ENCODE data around the gene SSUH2.
A peak's percentile ranks its signal among the peaks of the same experiment; 100 is the strongest.

Gene SSUH2

DNA sequence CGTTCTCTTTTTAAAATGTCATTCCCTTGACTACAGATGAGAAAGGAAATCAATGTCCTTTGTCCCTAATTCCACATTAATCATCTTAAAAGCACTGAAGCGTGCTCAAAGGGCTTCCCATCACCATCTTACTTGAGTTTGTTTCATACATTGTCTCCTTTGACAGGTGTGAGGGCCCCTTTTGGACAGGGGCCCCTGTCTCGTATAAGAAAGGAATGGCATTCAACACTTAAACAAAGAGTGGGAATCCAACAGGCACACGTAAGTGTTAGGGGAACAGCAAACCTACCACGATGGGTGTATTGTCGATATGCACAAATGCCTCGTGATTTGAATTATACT lies 5.0 kb downstream of the SSUH2 start:
- no peak for DNase-seq

DNA sequence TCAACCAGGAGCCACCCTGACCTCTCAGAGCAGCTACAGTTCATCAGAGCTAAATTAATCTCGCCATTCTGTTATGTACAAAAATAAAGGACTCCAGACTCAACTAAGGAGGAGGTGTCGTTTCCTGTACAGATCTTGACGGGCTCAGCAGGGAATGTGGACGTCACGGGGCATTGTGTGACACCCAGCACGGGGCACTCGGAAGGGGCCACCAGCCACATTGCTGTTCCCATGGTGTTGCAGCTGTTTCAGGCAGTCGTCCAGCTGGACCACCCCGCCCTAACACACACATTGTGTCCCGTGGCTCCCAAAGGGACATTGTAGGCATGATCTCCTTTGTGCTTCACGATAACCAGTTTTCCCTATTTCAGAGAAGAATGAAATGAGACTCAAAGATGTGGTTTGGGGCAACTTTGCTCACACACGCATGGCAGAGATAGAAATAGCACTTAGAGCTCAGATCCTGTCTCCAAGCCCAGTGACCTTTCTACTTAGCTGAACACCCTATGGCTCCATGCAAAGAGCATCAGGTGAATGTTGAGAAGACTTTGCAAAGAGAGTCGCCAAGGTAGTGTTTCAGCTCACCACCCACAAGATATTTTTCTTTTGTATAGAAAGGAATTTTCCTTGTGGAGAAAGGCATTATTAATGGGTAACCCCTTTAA lies 5.5 kb downstream of the SSUH2 start:
- DNase-seq, result no peak

DNA sequence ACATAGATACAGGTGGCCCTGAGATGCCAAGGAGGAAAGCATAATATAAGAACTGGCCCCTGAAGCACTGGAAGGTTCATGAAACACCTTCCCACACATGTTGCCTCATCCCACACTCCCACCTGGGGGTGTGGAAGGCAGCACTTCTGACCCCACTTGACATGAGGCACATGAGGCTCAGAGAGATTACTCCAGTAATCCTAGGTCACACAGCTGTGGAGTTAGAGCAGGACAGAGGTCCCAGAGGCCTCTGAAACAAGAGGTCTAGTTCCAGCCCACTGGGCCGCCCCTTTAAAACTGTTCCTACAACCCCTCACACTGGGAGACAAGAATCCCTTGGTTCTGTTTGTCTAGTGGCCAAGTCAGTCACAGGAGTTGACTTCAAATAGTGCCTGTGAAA lies 7.2 kb downstream of the SSUH2 start:
- DNase-seq, result no peak

DNA sequence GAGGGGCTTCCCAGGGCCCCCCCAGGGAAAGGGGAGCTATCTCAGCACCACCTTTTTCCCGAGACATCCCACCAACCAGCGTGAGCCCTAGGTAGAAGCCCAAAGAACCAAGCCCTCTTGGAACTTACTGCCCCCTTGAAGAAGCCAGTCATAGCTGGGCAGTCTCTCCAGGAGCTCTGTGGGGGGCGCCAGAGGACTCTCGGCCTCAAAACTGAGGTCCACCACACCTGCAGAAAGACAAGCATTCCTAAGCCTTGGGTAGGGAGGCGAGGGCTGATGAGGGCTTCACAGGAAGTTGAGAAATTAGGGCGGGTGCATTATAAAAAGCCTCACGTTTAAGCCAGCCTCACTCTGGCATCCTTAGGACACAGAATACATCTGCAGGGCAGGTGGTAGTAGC lies 9.0 kb downstream of the SSUH2 start:
- DNase-seq, result no peak

DNA sequence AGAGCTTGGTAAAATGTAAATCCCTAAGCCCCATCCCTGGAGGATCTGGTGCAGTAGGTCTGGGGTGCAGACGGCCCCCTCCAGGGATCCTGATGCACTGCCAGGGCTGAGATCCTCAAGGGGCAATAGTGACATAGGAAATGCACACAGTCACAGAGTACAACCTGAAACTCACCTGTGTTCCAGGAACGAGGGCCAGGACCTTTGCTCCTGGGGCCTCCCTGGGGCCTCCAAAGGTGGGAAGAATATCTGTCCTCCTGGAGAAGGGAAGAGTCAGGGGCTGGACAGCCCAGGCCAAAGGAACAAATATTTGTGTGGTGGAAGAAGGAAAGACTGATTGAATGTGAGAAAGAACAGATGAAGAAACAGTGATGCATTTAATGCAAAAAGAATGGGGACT lies 9.5 kb downstream of the SSUH2 start:
- DNase-seq, result no peak

DNA sequence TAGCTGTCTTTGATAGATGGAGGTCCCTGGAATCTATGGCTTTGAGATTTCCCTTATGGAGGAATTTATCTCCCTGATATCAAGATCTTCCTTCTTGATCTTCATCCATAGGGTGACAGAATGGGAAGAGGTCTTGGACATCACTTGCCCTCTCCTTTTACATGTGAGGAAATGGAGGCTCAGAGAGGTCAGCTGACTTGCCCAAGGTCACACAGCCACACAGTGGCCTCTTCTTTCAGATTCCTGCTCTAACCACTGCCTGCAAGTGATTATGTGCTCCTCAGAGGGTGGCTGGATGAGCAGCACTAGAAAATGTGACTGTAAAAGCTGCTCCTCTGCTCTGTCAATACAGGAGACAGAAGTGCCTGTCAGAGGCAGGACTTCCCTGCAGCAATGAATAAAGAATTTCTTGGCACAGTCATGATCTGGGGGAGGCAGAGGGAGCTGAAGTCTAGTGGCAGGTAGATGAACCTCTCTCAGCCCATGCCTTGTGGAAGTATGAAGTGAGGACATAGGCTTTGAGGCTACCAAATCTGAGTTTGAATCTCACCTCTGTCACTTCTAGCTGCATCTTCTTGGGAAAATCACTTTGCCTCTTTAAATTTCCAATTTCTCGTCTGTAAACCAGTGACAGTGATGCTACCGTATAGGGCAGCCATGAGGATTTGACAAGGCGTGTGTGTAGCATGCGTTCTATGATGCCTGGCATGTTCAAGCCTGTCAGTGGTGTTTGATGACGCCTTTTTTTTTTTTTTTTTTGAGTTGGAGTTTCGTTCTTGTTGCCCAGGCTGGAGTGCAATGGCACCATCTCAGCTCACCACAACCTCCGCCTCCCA lies 12.0 kb downstream of the SSUH2 start:
- no peak for DNase-seq

DNA sequence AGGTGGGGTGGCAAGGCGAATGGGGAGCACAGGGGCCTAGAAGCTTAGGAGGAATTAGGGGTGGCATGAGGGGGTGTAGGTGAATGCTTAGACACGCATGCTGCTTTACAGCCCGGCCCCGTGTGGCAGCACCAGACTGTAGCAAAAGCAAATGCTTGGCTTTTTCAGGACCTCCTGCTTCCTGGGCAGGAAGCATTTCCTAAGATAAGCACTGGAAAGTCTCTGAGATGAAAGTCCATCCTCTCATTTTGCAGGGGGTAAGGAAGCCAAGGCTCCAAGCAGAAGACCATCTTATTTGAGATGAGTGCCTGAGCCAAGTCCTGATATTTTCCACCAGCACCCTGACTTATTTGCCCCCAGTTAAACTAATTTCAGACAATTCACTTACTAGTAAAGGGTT lies 12.9 kb downstream of the SSUH2 start:
- no peak for DNase-seq

DNA sequence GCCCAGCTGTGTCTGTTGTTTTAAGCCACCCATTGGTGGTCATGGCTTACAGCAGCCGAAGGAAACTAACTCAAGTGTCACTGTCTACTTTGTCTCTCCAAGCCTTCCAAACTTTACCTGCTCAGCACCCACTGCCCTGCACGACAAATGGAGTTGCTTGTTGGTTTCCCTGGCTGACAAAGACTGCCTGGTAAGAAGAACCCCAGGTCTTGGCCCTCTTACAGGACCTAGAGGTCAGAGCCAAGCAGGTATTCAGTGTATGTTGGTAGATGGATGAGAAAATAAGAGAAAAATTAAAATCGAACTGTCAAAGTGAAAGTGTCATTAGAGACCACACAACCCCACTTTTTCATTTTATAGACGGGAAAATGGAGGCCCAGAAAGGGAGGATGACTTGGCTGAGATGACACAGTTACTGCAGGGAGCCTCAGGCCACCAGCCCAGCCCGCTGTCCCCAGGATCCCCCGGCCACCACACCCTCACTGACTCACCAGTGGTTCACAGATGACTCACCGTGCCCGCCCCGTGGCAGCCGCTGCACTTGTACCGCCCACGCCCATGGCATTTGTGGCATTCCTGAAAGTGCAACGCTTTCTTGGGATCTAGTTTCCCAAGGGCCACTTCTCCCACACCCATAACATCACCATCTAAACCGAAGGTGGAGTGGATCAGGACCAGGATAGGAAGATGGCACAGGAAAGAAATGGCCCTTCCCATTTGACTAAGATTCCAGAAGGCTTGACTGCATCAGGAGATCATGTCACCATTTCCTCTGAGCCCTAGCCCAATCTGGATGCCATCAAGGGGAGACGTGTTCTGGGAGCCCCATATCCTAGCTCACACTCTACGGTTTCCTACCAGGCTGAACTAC lies 15.2 kb downstream of the SSUH2 start:
- DNase-seq, result no peak

DNA sequence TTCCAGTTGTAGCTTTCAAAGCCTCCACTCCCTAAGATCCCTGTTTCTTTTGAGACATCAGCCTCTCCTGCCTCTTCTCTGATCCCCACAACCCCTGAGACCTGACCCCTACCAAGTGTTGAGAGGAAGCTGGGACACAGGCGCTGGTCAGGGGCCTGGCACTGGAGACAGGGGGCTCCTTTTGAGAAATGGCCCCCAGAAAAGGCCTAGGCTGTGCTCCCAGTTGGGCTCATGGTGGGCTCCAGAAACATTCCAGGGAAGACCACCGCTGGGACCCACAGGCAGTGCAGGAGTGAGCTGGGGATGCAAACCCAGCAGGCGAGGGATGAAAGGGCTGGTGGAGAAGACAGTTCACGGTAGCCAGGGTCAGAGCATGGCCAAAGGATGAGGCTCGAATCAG lies 16.6 kb downstream of the SSUH2 start:
- no peak for DNase-seq

DNA sequence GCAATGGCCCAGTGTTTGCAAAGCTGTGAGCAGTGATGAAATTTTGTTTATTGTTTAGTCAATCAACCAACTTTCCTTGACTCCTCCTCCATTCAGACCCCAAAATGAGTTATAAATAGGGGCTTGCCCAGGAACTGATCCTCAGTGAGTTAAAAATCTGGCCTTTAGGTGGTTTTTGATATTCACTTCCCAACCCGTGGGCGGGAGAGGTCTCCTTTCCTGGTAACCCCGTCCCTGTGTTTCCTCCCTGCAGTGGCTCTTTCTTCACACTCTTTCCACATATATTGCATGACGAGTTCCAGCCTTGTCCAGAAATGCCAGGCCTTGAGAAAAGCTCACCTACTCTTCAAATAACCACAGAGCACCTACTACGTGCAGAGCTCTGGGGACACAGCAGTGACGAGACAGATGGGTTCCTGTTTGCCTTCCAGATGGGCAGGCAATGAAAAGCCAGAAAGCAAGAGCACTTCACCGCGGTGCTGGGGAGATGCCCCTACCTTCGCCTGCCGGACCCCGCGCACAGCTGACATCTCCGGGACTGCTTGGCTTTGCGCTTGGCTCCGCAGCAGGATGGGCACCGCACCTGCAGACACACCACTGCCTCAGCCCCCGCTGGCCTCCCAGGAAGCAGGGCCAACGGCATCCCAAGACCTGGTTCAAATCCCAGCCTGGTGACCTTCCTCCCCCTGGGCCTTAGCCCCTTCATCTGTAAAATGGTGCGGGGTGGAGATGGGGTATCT lies 17.2 kb downstream of the SSUH2 start:
- DNase-seq, result no peak

DNA sequence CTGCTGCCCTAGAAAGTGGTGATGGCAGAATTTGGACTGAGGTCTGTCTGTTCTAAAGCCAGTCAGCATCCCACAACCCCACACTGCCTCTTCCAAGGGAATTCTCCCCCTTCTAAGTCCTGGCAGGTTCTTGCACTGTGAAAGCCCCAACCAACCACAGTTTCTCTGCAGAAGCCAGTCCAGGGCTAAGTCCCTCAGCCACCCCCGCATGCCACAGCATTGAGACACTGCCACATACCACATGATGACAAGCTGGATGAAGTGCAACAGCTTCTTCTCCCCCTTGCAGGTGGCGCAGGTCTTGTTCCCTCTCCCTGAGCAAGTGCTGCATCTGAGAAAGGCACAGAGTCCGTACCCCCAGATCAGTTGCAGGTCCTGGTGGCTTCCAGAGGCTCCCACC lies 18.6 kb downstream of the SSUH2 start:
- no peak for DNase-seq

DNA sequence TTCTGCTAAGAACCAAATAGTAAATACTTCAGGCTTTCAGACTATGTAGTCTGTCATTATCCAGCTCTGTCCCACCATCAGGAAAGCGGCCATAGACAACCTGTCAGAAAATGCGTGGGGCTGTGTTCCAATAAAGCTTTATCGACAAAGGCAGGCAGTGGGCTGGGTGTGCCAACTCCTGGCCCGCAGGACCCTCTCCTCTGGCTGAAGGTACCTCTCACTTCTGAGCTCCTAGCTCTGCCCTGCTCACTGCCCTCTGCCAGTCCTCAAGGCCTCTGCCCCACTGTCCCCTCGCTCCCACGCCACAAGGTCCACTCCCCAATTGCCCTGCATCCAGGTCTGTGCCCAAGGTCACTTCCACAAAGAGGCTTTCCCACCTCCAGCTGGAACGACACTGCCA lies 20.0 kb downstream of the SSUH2 start:
- no peak for DNase-seq

DNA sequence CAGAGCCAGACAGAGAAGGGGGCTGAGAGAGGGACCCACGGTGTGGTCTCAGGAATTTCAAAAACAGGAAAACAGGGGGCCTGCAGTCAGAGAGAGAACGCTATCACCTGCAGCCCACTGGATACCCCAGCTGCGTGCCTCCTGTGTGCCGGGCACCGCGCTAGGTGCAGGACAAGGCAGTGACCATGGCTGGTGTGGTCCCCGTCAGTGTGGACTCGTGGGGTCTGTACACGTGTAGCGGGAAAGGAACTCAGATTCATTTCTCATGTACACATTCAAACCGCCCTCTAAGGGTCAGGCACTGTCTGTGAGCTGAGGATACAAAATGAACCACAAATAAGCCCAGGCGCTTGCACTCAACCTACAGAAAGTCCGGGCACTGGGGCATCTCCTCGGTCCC lies 20.9 kb downstream of the SSUH2 start:
- no peak for DNase-seq

DNA sequence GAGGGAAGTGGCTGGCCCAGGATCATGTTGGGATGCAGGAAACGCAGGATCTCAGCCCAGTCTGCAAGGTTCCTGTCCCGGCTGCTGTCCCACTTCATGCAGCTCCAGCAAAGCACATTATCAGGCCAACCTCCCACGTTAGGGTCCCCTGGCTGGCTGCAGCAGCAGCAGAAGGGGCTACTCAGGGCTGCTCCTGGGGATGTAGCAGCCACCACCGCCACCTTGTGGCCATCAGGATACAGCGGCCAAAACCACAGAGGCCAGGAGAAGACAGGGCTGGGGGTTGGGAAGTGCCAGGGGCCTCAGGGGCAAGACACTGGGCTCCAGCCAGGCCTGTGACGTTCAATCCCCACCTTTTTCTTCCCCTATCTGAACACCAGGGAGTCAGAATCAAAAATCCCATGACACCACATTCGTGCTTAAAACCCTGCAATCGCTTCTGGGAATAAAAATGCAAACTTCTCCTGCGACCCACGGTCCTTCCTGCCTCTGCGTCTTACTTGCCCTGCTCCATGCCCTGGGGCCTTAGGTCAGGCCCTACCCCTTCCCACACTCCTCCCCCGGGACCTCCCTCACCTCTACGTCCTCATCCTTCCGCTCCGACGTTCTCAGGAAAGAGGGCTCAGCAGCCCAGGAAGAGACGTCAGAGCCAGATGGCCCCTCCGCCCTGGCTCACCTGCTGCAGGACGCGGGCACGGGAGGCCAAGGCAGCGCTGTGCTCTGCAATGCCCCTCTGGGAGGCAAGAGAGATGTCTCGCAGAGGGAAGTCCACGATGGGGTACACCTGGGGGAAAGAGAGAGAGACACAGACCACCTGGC lies 21.5 kb downstream of the SSUH2 start:
- DNase-seq, result peak; percentile 62

DNA sequence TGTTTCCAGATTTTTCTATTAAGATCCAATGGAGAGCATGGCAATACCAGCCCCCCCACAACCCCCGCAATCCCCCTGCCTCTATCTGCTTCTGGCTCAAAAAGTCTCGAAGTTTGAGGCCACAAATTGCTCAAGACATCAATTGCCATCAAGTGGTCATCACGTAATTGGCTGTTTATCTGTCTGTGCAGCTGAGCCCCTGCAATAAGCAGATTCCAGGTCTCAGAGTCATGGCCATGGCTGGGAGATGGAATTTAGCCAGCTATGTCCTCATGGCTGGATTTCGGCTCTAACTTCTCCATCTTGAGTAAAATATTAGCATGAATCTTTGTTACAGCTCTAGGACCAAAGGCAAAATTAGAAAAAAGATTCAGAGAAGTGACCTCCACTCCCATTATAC lies 22.7 kb downstream of the SSUH2 start:
- DNase-seq, result no peak

DNA sequence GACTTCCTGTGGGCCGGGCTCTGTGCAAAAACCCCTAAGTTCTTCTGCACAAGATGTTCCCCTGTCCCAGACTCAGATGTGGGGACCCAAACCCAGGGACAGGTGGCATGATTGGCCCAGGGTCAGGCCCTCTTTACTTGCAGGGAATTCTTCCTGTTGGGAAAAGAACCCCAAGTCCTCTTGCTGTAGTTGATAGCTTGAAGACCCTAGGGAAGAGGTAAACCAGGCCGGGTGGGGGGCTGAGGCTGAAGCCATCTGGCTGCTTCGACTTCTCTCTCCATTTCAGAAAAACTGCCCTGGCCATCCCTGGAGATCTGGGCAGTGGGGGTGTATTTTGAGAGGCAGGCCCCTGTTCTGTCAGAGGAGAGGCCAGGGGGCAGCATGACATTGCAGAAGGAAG lies 23.5 kb downstream of the SSUH2 start:
- DNase-seq, result no peak

DNA sequence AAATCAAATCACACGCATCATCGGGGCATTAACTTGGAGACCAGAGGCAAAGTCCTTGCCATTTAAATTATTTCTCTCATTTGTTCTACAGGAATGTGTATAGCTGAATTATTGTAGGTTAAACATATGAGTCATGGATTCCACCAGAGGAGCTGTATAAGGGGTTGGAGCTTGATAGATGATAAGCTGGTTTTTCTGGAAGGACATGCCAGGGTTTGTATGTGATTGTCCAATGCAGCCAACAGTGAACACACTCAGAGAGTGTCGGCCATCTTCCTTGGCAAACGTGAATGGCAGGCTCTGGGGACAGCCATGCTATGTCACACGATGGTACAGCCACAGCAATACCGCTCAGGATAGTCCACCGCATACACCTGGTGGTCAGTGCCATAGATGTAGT lies 25.1 kb downstream of the SSUH2 start:
- no peak for DNase-seq

DNA sequence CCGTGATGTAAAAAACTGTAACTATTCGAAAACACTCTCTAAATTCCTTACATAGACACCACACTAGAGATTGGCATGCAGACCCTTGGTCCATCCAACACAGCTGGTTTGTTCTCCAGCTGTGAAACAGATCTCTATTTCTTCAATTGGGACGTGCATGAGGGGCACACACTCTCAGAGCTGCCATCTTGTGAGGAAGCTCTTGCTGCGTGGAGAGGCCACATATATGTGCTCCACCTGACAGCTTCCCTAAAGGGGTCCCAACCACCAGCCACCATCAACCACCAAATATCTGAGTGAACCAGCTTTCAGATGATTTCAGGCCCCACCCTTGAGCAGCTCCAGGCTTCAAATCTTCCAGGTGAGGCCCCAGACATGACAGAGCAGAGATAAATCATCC lies 25.6 kb downstream of the SSUH2 start:
- no peak for DNase-seq

DNA sequence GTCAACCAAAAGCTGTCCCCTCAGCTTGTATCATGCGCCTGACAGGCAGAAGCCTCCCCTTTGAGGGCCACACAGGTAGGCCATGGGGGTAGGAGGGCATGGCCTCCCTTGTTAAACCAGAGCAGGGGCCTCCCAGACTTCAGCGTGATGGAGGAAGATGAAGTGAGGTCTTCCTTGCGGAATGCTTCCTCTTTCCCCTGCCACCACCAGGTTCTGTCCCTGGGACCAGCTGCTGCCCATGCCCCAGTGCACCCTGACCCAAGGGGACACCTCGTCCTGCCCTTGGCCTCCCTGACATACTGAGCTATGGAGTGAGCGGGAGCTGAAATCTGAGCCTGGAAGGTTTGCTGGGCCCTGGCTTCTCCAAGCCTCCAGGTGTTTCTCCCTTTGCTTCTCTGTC lies 26.7 kb downstream of the SSUH2 start:
- no peak for DNase-seq

DNA sequence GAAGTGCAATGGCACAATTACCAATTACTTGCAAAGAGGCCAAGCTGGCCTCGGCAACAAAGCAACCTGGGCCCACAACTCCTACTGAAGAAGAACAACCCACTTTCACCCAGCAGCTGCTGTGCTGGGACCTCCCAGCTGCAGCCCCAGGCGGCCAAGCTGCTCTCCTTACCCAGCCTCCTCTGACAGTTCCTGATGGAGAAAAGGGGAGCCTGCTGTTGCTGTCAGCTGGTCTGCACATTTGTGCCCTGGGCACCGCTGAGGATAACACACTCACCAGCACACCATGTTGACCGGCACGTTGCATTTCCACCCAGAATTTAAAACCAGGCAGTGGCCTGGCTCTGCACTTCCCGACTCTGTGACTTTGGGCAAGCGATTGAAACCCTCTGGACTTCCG lies 33.6 kb downstream of the SSUH2 start:
- DNase-seq, result no peak

DNA sequence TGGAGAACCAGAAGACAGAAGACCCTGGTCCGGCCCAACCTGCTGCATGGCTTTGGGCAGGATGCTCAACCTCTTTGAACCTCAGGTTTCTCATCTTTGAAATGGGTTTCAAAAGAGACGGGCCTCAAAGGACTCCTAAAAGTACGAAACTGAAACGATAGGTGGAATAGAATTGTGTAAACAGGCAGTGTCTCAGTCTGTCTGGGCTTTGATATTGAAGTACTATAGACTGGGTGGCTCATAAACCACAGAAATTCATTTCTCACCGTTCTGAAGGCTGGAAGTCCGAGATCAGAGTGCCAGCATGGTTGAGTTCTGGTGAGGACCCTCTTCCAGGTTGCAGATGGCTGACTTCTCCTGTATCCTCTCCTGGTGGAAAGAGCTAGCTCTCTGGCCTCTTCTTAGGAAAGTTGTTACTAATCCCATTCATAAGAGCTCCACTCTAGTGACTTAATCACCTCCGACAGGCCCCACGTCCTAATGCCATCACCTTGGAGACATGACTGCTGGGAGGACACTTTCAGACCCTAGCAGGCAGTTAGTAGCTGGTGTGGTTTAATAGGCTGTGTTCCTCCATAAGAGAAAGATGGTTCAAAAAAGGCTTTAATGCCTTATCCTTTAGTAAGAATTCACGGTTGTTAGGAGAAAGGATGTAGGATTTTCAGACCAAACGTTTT lies 35.7 kb downstream of the SSUH2 start:
- DNase-seq, result no peak
